Gastrocnemius medialis (tissue), 4 donors: ENCODE results near the gene KPTN.

ENCODE experiments used
- CTCF ChIP-seq, 5 experiments: fragments of 450-650 bp in 3 of 5; fragments of 200-600 bp in 2 of 5; sonication (generic) in 2 of 5; IDR thresholded peaks in 4 of 5; conservative IDR thresholded peaks in 1 of 5; 1 replicate in 4 of 5; 2 replicates in 1 of 5; pipeline ENCODE4 v1.5.1; 2016 to 2019; ENCODE audit warnings: antibody characterized with exemption in 5 of 5, mild to moderate bottlenecking in 3 of 5, moderate library complexity in 3 of 5
- POLR2A ChIP-seq, 2 donors: fragments of 450-650 bp; IDR thresholded peaks; one replicate each; pipeline ENCODE4 v1.6.1; 2017; ENCODE audit warnings: antibody characterized with exemption in 2 of 2, mild to moderate bottlenecking in 2 of 2, moderate library complexity in 2 of 2

- TF ChIP-seq CTCF (IDR thresholded peaks at IDR 0.05 in 4 of 5, conservative IDR thresholded peaks at IDR 0.05 in 1 of 5) = no peak
- TF ChIP-seq POLR2A (IDR thresholded peaks at IDR 0.05) = no peak
Measured at GRCh38 chr19:47492137-47492533, 8.1 kb upstream of the KPTN start.
